ENCODE measurements around the gene GPRASP2.
"Not testable (repeated sequence)": the region's sequence is repeated elsewhere in the genome, so short reads cannot be mapped to it uniquely, and the experiment has no call there.

The GPRASP2 gene

GRCh38 chrX:102712216-102712966 is at the start of gene GPRASP2:
Gene GPRASP2, plus strand, starts transcription at chrX:102712448. Its CDS starts 2,422 bp downstream, at chrX:102714870.
- peak; percentile 86 for DNase-seq (ENCODE audit: low spot score)

- not testable (repeated sequence) for DNase-seq (ENCODE audit: low spot score)
These were observed 48.4 kb upstream of the GPRASP2 start for GRCh38 chrX:102663820-102664219.

DNA sequence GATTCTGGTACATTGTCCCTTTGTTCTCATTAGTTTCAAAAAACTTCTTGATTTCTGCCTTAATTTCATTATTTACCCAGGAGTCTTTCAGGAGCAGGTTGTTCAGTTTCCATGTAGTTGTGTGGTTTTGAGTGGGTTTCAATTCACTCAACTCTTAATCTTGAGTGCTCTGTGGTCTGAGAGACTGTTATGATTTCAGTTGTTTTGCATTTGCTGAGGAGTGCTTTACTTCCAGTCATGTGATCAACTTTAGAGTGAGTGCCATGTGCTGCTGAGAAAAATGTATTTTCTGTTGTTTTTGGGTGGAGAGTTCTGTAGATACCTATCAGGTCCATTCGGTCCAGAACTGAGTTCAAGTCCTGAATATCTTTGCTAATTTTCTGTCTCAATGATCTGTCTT is 45.2 kb upstream of the GPRASP2 start:
- DNase-seq (ENCODE audit: low spot score) = not testable (repeated sequence)

GRCh38 chrX:102669526-102669925 is 42.7 kb upstream of the GPRASP2 start:
- no peak for DNase-seq (ENCODE audit: low spot score)

GRCh38 chrX:102672856-102673255 is 39.4 kb upstream of the GPRASP2 start:
- no peak for DNase-seq (ENCODE audit: low spot score)

DNA sequence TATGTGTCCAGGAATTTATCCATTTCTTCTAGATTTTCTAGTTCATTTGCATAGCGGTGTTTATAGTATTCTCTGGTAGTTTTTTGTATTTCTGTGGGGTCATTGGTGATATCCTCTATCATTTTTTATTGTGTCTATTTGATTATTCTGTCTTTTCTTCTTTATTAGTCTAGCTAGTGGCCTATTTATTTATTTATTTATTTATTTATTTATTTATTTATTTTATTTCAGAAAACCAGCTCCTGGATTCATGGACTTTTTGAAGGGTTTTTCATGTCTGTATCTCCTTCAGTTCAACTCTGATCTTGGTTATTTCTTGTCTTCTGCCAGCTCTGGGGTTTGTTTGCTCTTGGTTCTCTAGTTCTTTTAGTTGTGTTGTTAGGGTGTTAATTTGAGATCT is 34.8 kb upstream of the GPRASP2 start:
- not testable (repeated sequence) for DNase-seq (ENCODE audit: low spot score)

- no peak for DNase-seq (ENCODE audit: low spot score)
These were observed 27.3 kb upstream of the GPRASP2 start for GRCh38 chrX:102684772-102685520.

DNA sequence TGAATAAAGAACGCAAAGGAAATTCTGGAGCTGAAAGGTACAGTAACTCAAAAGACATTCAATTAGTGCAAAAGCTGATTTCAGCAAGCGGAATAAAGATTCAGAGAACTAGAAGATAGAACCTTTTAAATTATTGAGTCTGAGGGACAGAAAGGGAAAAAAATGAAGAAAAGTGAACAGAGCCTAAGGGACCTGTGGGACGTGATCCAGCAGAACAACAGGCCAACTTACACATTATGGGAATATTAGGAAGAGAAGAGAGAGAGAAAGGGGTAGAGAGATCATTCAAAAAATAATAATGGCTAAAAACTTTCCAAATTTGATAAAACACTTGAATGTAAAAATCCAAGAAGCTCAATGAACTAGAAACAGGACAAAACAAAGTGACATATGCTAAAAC is 17.5 kb upstream of the GPRASP2 start:
- no peak for DNase-seq (ENCODE audit: low spot score)

DNA sequence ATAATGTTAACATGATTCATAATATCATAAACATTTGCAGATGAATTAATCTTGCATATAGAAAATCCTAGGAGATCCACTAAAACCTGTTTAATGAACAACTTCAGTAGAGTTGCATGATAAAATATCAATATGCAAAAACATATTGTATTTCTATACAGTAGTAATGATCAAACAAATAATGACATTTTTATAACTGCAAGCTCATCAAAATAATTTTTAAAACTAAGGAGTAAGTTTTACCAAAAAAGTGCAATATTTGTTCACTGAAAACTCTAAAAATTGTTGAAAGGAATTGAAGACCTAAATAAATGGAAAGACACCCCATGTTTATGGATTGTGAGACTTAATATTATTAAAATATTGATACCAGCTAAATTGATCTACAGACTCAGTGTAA is 15.9 kb upstream of the GPRASP2 start:
- no peak for DNase-seq (ENCODE audit: low spot score)

GRCh38 chrX:102697494-102697893 is 14.8 kb upstream of the GPRASP2 start:
- no peak for DNase-seq (ENCODE audit: low spot score)

- DNase-seq (ENCODE audit: low spot score) = no peak
These were observed 3.3 kb upstream of the GPRASP2 start for GRCh38 chrX:102708900-102709299.

- no peak for DNase-seq (ENCODE audit: low spot score)
These were observed 404 bp upstream of the GPRASP2 start for GRCh38 chrX:102711872-102712215.

- peak; percentile 66 for DNase-seq (ENCODE audit: low spot score)
These were observed 855 bp downstream of the GPRASP2 start for GRCh38 chrX:102712981-102713625.

- DNase-seq (ENCODE audit: low spot score) = no peak
These were observed 2.7 kb downstream of the GPRASP2 start for GRCh38 chrX:102714994-102715393.

GRCh38 chrX:102715967-102716366 is 3.7 kb downstream of the GPRASP2 start:
- no peak for DNase-seq (ENCODE audit: low spot score)

- DNase-seq (ENCODE audit: low spot score) = peak; percentile 86
These were observed 8.3 kb downstream of the GPRASP2 start, which contains the start of gene GPRASP3 for GRCh38 chrX:102720237-102721168. Gene GPRASP3, plus strand, starts transcription at chrX:102720743. Its CDS starts 28,253 bp downstream, at chrX:102748996.

DNA sequence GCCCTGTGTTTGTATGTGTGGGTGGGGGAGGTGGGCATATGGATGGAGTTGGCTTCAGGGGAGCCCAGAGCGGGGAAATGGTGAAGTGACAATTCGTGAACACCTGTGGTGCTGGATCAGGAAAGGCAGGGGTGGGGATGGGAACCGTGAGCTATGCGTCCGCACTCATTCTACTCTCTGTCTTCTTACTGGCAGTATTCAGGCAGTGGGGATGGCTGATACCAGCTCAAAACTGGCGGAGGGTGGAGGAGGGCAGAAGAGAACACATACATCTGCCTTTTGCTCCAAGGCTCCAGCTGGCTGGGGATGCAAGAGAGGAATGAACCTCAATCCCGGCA is 8.9 kb downstream of the GPRASP2 start:
- not testable (repeated sequence) for DNase-seq (ENCODE audit: low spot score)

- DNase-seq (ENCODE audit: low spot score) = no peak
These were observed 11.2 kb downstream of the GPRASP2 start for GRCh38 chrX:102723456-102723855.

DNA sequence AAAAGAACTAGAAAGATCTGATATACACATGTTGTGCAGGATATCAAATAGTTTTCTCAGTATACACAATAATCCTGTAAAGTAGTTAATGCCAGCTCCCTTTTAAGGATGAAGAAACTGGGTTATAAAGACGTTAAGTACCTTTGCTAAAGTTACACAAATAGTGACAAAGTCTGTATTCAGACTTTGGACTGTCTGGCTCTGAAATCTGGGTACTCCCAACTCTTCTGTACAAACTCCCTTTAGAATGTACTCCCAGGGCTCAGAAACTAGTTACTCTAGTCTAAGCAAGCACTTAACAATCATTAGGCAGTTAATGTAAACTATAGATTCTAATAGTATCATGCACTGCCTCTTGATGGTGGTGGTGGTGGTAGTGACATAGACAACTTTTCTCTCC is 15.5 kb downstream of the GPRASP2 start:
- no peak for DNase-seq (ENCODE audit: low spot score)

GRCh38 chrX:102728646-102729045 is 16.4 kb downstream of the GPRASP2 start:
- DNase-seq (ENCODE audit: low spot score) = no peak

DNA sequence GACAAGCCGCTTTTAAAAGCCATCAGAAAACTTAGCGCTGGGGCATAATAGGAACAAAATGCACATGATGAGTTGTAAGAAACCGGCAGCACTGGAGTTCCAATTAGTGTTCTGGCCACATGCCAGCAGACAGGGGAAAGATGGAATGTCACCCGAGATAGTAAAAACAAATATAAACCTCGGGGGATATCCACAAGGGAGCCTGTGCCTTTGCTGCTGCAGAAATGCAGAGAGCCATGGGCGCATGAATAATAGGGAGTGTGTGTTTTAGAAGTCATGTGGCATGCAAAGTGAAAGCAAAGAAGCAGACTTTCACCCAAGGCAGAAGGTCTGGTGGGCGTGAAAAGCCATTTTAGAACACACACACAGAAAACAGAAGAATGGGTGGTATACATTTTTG is 27.4 kb downstream of the GPRASP2 start:
- no peak for DNase-seq (ENCODE audit: low spot score)

DNA sequence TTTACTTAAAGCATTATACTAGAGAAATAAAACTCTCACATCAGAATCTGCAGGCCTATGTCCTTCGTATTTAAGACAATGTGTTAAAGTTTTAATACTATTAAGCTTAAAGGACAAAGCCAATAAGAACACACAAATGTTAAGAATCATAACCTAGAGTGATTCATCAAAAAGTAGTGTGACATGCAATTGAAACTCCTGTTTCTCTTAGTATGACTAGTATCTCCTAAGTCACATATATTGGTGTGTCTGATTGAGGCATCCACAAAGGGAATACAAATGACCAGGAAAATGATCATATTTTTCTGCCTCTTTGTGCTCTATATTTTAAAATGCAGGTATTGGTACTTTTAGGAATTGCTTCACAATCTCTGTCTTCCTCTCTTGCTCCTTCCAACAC is 32.1 kb downstream of the GPRASP2 start:
- DNase-seq (ENCODE audit: low spot score) = no peak
